Activated T-helper 1 cell treated with Interleukin-2 at 50 U/mL for 16 hours (primary cell): ENCODE results near the gene ABCB8.

Source experiments
- DNase-seq: peaks from one replicate; pipeline ENCODE4 v3.0.0-alpha.2; 2020; ENCODE audit warnings: low read depth

ABCB8 gene

DNA sequence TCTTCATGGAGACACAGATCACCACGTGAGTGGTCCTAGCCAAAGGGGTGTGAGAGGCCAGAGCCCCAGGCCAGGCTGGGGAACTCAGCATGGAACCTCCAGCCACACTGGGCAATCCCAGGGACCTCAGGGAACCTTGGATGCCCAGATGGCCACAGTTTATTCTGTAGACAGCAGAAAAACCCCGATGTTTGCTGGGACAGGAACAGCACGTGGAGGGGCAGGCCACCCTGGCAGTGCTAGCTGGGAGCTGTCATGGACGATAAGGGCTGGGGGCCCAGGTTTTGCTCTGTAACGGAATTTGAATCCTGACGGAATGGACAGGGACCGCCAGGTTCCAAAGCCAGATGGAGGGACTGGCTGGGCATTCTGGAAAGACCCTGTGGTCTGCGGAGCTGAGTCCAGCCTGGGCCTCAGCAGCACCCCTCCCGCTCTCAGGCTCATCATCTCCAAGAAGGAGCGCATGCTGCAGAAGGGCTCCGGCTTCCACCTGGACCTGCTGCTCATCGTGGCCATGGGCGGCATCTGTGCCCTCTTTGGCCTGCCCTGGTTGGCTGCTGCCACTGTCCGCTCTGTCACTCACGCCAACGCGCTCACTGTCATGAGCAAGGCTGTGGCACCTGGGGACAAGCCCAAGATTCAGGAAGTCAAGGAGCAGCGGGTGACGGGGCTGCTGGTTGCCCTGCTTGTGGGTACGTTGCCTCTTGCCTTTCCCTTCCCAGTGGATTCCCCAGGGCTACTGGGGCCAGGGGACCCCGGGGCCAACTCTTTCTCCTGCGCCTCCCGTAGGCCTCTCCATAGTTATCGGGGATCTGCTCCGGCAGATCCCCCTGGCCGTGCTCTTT is 46.8 kb downstream of the ABCB8 start:
- no peak for DNase-seq

GRCh38 chr7:151075662-151075971 is 47.4 kb downstream of the ABCB8 start:
- no peak for DNase-seq

- no peak for DNase-seq
Observed at GRCh38 chr7:151075978-151076426, 47.8 kb downstream of the ABCB8 start.

DNA sequence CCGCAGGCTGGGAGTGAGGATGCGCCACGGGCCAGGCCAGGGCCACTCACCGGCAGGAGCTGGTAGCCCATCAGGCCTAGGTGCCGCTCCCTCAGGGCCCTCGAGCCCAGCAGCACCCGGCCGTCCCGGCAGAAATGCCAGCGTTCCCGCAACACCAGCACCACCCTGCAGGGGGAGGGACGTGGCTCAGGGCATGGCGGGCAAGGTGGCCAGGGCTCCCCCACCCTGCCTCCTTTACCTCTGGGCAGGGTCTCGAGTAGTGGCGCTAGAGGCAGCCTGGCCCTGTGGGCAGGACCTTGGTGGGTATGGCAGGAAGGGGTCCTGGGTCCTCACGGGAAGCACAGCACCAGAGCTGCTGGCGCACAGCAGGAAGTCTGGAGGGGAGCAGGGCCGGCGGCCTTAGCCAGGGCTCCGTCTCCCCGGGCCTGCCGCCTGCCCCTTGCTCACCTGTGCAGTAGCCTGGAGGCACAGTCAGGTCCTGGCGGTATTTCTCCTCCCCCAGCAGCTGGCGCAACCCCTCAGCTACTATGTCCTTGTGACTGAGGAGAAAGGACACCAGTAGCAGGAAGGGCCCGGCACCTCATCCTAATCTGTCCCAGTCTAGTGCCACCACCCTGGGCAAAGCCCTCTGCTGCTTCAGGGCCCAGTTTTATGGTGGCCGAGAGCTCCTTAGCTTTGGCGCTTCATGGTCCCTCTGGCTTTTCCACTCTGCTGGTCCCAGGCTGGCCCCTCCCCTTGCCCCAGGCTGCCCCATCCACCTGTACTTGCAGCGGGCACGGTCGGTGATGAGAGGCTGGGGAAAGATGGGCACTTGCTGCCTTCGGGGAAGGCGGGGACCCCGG is 48.8 kb downstream of the ABCB8 start:
- no peak for DNase-seq

- no peak for DNase-seq
Observed at GRCh38 chr7:151077705-151078232, 49.5 kb downstream of the ABCB8 start.

DNA sequence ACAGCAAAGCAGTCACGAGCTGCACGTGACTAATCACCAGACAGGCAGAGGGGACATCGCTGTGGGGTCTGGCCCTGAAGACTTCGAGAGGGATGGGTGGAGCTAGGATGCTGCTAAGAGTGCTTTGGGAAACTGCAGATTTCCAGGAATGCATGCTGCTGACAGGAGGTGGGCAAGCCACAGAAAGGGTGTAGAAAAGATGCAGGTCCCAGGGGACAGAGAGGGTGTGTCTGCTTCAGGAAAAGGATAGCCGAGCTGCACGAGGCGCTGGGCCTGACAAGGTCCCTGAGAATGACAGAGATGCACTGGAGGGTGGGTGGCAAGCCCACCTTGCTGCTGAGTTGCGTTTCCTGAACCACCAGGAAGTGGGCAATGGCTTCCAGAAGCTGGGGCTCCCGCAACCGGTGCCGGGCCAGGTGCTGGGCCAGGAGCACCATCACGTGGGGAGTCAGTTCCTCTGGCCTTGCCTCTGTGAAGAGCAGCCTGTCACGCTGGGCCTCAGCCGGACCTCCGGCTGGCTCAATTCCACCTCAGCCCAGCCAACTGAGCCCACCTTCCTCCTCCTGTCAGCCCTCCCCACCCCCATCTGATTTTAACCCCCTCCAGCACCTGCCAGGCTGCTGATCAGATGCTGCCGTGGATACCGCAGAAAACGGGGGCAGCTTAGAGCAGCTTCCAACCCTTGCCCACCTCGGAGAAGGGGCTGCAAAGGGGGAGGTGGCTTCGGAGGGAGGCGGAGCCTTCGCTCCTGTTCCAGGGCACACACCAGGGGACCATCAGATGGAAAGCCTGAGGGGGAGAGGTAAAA is 50.2 kb downstream of the ABCB8 start:
- DNase-seq = no peak

DNA sequence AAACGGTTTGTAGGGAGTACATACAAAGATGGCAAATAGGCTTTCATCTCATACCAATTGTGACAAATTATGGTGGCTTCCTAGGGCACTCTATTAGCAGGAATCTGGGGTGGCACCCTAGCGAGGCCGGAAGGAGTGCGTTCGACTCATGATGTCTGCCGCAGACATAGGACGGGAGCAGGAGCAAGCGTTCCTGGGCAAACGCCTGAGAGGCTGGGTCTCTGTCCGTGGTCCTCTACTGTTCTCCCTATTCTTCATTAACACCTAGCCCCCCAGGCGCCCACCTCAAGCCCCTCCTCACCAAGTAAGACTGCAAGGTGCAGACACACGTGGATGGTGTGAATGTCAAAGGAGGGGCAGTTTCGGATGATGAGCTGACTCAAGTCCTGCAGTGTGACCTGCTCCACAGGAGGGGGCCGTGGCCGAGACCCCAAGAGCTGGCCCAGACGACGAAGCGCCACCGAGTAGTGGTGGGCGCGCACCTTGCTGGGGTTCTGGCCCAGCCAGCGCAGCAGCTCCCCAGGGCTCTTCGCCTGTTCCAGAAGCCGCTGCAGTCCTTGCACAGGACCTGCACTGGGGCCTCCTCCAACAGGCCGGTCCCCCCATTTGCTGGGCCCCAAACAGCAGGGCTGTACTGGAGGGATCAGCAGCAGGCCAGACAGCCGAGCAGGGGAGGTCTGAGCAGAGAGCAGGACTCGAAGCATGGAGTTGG is 51.1 kb downstream of the ABCB8 start:
- DNase-seq = no peak

DNA sequence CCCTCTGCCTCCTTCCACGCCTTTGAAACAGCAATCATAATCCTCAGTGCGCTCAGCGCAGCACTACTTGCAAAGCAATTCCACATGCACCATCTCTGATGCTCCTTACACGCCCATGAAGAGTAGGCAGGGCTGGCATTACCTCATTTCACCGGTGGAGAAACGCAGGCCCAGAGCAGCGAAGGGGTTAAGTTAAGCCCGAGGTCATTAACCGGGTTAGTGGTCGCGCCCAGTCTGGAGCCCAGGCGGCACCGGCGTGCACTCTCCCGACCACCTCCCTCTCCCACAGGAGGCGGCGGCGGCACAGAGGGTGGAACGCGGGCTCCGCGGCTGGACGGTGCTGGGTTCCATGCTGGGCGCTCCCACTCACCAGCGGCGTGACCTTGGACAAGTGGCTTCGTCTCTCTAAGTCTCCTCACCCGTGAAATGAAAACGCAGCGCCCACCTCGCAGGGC is 51.8 kb downstream of the ABCB8 start:
- DNase-seq = no peak

- DNase-seq = peak; percentile 83
Observed at GRCh38 chr7:151080522-151081169, 52.4 kb downstream of the ABCB8 start, which contains the start of gene FASTK. Gene FASTK, minus strand, starts transcription at chr7:151080809. Its CDS starts 43 bp downstream, at chr7:151080766.

DNA sequence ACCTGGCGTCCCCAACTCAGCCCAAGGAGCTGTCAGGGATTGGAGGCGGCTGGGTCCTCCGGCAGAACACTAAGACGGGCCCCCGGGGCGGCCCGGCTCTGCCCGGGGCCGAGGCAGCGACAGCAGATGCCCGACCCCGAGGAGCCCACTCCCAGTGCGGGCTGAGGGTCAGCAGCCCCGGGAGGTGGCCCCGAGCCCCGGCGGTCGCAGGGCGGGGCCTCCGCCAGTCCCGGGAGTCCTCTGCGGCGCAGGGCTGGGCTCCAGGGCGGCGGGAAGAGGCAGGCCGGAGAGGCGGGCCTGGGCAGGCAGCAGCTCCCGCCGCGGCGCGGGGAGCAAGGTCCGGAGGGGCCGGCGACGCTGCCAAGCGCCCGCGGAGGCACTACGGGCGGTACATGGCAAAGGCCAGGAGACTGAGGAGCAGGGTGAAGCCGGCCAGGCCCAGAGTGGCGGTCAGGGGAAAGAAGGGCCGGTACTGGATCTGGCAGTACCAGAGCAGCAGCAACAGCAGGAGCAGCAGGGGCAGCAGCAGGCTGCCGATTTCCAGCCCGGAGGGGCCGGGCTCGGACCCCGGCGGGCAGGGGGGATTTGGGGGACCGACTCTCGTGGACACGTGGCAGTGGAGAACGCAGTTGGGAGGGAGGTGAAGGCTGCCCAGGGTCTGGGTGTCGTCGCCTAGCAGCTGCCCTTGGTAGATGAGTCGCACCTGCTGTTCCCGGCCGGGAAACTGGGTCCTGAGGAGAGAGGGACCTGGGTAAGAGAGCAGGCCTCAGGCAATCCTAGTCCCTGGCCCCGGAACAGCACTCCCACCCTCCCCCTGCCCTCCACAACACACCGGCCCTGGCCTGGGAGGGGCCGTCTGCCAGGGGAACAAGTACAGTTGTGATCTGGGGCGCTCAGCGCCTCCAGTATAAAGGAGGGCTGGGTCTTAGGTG is 53.2 kb downstream of the ABCB8 start:
- DNase-seq = no peak

- no peak for DNase-seq
Observed at GRCh38 chr7:151082141-151083070, 54.2 kb downstream of the ABCB8 start.

GRCh38 chr7:151083071-151083823 is 55.0 kb downstream of the ABCB8 start, which contains the start of gene TMUB1:
Gene TMUB1, minus strand, starts transcription at chr7:151083493. Its CDS starts 930 bp downstream, at chr7:151082563.
- DNase-seq = peak; percentile 77

DNA sequence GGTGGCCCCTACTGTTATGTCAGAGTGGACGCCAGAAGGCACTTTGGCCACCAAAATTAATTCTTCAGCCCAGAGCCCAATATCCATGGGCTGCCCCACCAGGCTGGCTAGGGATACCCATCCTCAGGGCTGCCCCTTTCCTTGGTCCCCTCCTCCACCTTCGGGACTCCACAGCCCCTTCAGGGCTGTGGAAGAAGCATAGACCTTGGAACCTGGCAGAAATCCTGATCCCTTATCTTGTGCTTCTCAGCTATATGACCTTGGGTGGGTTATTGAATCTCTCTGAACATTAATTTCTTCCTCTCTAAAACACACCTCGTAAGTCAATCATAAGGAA is 55.5 kb downstream of the ABCB8 start:
- no peak for DNase-seq

- DNase-seq = no peak
Observed at GRCh38 chr7:151085329-151085690, 57.1 kb downstream of the ABCB8 start.

- DNase-seq = peak; percentile 46
Observed at GRCh38 chr7:151085691-151086620, 57.7 kb downstream of the ABCB8 start, which contains the start of gene AGAP3. Gene AGAP3, plus strand, starts transcription at chr7:151086475. Its CDS starts 267 bp downstream, at chr7:151086742.

- DNase-seq = no peak
Observed at GRCh38 chr7:151086802-151087244, 58.6 kb downstream of the ABCB8 start.
